NOMO-1 (cell line): ENCODE data around the gene TRIP6.
A peak's percentile ranks its signal among the peaks of the same experiment; 100 is the strongest.

Source experiments
- DNase-seq, 2 experiments: peaks; one replicate each; lab custom pipeline; 2025; ENCODE audit not compliant: unreplicated experiment in 2 of 2; lab: John Stamatoyannopoulos, UW

TRIP6 gene

DNA sequence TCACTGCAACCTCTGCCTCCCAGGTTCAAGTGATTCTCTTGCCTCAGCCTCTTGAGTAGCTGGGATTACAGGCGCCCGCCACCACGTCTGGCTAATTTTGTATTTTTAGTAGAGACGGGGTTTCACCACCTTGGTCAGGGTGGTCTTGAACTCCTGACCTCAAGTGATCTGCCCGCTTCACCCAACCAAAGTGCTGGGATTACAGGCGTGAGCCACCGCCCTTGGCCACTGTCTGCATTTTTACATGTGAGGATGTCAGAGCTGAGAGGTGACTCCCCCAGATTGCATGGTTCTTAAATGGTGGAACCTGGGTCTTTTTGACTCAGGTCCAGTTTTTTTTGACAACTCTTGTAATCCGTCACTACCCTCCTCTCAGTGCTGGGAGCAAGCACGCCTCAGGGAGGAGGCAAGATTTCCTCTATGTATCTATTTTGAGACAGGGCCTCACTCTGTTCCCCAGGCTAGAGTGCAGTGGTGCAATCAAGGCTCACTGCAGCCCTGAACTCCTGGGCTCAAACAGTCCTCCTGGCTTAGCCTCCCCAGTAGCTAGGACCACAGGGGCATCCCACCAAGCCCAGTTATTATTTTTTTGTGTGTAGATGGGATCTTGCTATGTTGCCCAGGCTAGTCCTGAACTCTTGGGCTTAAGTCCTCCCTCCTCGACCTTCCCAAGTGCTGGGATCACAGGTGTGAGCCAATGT is 6.6 kb downstream of the TRIP6 start:
- no peak for DNase-seq

DNA sequence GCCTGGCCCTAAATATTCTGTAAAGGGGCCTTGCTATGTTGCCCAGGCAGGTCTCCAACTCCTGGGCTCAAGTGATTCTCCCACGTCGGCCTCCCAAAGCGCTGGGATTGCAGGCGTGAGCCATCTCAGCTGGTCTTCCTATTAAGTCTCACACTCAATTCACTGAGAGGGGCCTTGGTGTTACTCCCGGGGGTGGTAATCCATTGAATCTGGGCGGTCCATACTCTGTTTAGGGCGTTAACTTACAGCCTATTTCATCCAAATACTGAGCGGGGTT is 7.1 kb downstream of the TRIP6 start:
- DNase-seq, result no peak

DNA sequence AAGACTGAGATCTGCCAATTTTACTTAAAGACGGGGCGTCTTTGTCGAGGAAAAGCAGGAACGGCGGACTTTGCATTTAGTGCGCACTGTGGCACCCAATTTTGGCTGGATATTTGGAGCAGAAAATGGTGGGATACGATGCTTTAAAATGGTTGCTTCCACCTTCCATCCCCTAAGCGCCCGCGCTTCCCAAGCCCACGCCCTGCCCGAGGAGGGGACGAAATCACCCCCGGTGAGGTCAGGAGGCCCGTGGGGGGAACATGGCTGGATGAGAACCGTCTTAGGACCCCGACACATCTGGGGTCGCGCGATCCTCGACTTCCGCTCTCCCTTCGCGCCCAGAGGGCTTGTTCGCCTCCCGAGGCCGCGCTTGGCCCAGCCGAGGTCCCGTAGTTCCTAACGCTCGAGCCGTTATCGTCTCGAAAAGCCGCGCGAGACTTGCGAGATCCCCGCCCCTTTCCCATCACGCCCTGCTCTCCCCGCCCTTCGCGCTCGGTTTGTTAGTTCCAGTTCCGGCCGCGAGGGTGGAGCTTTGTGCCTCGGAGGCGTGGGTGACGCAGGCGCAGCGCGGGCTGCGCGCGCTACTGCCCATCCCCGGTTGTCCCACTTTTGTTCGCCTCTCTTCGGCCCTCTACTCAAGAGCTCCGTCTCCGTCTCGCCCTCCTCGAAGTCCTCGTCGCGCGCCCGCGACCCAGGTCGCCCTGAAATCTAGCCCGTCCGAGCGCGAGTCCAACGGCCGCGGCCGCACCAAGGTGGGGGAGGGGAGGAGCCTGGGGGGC is 7.6 kb downstream of the TRIP6 start, which contains the start of gene SRRT:
TSS of gene SRRT (plus strand) at position 527 of the 779 bp plus-strand sequence. CDS start 488 bp downstream, outside the sequence.
- peak; percentile 99 for DNase-seq

DNA sequence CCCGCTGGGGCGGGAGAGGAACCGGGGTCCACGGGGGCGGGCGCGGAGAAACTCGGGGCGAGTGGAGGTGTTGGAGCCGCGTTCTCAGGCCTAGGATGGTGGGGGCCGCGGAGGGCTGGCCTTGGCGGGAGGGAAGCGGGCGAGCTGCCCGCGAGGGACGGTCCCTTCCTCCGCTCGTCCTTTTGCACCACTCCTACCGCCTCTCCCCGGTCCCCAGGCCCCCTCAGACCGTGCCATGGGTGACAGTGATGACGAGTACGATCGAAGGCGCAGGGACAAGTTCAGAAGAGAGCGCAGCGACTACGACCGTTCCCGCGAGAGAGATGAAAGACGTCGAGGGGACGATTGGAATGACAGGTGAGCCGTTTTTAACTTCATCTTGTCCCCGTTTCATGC is 8.2 kb downstream of the TRIP6 start:
- peak in 1 of 2 experiments; percentile 34 for DNase-seq

DNA sequence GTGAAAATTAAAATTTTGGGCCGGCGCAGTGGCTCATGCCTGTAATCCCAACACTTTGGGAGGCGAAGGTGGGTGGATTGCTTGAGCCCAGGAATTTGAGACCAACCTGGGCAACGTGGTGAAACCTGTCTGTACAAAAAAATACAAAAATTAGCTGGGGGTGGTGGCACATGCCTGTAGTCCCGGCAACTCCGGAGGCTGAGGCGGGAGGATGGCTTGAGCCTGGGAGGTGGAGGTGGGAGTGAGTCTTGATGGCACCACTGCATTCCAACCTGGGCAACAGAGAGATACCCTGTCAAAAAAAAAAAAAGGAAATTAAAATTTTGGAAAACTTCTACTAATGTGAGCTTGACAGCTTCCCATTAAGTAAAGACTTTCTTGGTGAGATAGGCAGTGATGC is 10.8 kb downstream of the TRIP6 start:
- DNase-seq, result no peak

DNA sequence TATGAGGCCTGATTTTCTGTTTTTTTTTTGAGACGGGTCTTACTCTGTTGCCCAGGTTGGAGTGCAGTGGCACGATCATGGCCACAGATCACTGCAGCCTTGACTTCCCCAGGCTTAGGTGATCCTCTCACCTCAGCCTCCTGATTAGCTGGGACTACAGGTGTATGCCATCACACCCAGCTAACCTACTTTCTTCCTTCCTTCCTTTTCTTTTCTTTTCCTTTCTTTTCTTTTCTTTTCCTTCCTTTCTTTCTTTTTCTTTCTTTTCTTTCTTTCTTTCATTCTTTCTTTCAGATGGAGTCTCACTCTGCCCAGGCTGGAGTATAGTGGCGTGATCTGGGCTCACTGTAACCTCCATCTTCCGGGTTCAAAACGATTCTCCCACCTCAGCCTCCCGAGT is 11.5 kb downstream of the TRIP6 start:
- no peak for DNase-seq

DNA sequence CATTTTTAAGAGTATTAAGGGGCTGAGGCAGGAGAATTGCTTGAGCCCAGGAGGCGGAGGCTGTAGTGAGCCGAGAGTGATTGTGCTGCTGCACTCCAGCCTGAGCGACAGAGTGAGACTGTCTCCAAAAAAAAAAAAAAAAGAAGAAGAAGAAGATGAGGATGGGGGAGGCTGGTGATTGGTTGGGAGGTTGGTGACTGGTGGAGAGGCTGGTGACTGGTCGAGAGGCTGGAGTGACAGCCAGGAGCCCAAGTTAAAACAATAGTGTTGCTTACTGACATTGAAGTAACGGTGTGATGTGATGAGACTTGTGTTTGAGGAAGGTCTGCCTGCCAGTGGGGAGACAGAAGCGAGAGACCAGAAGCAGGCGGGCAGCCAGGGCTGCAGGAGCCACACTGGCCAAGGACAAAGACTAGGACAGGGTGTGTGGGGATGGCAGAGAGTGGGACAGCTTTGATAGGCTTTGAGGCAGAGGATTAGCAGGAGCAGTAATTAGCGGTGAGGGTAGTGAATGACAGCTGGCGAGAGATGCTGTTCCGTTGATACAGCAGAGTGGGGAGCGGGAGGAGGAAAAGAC is 12.6 kb downstream of the TRIP6 start:
- no peak for DNase-seq

DNA sequence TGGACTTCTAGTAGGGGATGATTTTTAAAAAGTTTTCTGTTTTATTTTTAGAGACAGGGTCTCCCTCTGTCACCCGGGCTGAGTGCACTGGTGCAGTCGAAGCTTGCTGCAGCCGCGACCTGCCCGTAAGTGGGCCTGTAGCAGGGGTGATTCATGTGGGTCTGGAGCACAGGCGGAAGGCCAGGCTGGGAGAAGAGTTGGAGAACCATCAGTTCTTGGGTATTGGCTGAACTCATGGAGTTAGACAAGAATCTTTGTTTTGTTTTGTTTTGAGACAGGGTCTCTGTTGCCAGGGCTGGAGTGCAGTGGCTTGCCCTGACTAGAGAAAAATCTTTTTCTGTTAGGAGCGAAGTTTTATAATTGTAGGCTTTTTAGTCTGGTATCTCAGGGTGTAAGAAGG is 13.5 kb downstream of the TRIP6 start:
- no peak for DNase-seq

DNA sequence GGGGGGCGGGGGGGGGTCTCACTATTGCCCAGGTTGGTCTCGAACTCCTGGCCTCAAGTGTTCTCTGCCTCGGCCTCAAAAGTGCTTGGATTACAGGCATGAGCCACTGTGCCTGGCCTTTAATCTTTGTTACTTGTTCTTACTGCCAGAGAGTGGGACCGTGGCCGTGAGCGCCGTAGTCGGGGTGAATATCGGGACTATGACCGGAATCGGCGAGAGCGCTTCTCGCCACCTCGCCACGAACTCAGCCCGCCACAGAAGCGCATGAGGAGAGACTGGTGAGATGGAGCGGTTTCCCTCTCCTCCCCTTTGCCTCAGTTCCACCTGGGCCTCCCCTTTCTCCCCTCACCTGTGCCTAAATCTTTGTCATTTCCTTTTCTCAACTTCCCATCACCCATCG is 13.9 kb downstream of the TRIP6 start:
- DNase-seq, result no peak

DNA sequence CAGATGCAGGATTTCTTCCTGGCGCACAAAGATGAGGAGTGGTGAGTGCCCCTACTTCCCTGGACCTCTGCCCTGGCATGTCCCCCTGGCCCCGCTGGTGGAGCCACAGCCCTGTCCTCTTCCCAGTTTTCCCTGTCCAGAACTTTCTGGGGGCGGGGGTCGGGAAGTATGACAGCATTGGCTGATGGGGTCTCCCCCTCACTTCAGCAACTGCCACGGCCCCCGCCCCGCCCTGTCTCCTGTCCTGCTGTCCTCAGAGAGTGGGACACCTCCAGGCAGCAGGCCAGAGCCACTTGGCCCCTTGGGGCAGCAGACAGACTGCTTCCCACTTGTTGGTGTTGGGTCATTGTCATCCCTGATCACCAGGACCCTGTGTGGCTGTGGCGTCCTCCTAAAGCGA is 15.0 kb downstream of the TRIP6 start:
- DNase-seq, result no peak

DNA sequence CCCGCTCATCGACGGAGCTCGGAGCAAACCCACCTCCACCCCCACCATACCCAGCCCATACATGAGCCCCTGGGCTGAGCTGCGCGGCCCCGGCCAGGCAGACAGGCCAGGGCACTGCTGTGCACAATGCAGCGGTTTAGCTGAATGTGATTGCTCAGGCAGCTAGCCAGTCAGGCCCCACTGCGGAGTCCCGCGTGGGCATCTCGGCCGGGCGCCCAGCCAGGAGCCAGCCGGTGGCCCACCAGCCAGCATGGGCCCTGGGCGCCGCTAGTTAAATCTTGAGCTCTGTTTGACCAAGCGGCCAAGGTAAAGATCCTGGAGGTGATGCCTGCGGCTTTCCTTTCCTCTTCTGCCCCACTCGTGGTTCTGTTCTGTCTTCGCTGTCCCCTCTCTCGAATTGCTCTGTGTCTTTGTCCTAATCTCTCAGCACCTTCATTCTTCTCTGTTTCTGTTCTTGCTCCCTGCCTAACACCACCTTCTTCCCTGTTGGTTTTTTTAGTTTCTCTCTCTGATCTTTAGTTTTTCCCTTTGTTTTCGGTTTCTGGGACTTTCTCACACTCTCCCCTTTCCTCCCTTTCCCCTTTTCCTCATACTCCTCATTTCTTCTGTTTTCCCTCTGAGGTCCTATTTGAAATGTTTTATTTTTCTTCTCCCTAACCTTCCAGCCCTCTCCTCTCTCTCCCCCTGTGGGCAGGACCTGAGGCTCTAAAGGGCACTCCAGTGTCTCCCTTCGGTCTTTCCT is 15.8 kb downstream of the TRIP6 start:
- DNase-seq, result no peak

DNA sequence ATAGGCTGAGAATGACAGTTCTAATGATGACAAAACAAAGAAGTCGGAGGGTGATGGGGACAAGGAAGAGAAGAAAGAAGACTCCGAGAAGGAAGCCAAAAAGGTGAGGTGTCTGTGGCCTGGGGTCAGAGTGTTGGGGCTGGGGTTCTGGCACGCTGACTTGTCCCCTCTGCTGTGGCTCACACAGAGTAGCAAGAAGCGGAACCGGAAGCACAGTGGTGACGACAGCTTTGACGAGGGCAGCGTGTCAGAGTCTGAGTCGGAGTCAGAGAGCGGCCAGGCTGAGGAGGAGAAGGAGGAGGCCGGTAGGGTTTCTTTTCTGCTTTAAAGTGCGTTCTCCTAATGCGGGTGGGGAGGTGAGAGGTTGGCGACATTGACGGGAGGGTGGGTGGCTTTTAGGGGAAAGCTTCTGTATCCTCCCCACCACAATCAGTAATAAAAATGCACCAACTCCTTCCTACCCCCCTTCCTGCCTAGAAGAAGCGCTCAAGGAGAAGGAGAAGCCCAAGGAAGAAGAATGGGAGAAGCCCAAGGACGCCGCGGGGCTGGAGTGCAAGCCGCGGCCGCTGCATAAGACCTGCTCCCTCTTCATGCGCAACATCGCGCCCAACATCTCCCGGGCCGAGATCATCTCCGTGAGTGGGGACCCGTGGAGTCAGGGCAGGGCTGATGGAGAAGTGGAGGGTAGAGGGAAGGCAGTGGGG is 17.7 kb downstream of the TRIP6 start:
- peak; percentile 47 to 80 for DNase-seq

DNA sequence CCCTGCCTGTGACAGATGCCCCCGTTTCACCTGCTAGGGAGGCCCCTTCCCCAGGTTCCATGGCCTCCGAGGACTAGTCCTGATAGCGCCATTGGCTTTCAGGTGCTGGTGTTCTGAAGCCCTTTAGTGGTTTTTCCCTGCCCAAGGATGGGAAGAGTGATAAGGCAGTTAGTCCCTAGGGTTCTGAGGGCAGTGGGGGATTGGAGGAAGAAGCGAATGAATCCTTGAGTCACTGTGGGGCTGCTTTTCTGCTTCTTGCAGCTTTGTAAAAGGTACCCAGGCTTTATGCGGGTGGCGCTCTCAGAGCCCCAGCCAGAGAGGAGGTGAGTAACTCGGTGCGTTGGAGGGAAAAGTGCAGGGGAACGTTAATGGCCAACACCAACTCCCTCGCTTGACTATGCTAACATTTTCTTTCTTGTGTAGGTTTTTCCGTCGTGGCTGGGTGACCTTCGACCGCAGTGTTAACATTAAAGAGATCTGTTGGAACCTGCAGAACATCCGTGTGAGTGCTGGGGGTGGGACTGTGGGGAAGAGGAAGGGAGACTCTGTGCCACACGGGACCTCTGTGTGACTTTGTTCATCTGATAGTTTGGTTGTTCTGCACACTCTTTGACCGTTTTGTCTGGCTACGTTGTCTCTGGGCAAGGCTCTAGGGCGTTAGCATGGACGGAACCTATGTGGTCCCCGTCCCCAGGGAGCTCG is 18.4 kb downstream of the TRIP6 start:
- no peak for DNase-seq

DNA sequence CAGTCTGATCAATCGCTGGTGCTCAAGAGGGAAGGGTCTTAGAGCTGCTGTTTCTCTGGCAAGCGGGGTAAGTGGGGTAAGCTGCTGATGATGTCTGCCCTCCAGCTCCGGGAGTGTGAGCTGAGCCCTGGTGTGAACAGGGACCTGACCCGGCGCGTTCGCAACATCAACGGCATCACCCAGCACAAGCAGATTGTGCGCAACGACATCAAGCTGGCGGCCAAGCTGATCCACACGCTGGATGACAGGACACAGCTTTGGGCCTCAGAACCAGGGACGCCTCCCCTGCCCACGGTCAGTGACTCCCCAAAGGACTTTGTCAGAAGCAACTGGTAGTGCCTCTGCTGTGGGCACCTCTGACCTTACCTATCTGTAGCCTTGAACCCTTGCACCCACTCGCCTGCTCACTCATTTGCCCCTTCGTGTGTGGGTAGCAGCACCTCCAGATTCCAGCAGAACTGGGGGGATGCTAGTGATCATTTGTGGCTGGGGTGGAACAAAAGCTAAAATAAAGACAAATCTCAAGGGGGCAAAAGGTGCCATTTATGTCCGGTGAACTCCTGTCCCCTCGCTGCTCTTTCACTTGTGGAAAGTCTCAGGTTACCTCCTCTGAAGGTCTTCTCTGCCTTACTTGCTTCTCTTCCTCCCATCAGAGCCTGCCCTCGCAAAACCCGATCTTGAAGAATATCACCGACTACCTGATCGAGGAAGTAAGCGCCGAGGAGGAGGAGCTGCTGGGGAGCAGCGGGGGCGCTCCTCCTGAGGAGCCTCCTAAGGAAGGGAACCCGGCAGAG is 19.2 kb downstream of the TRIP6 start:
- DNase-seq, result no peak

DNA sequence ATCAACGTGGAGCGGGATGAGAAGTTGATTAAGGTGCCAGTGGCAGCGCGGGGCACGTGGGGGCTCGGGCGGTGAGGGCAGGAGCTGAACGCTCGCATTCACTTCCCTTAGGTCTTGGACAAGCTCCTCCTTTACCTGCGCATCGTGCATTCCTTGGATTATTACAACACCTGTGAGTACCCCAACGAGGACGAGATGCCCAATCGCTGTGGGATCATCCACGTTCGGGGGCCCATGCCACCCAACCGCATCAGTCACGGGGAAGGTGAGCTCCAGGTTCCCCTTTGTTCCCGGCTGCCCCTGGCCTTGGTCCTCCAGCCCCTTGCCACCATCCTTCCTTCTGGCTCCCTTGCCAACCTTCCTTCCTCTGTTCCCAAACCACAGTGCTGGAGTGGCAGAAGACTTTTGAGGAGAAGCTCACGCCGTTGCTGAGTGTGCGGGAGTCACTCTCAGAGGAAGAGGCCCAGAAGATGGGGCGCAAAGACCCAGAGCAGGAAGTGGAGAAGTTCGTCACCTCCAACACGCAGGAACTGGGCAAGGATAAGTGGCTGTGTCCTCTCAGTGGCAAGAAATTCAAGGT is 19.8 kb downstream of the TRIP6 start:
- peak; percentile 71 to 76 for DNase-seq

DNA sequence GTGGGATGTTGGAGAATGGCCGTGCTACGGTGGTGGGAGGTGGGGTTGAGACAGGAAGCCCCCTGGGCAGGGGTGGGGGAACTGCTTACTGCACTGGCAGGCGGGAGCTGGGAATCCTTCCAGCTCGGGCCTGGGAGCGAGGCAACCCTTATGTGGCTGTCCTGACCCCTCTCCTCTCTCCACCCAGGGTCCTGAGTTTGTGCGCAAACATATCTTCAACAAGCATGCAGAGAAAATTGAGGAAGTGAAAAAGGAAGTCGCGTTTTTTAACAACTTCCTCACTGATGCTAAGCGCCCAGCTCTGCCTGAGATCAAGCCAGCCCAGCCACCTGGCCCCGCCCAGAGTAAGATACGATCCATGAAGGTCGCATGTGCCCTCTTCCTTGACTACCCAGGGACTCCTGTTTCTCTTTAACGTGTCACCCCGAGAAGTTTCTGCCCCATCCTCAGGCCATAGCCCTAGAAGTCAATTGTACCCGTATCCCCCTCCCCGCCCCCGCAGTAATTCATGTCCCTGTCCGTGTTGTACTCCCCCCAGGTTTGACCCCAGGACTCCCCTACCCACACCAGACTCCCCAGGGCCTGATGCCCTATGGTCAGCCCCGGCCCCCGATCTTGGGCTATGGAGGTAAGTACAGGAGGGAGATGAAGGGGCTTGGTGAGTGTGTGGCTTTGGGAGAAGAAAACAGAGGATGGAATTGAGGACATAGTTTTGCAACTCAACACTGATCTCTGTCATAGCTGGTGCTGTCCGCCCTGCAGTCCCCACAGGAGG is 20.5 kb downstream of the TRIP6 start:
- DNase-seq, result peak; percentile 96 to 97

DNA sequence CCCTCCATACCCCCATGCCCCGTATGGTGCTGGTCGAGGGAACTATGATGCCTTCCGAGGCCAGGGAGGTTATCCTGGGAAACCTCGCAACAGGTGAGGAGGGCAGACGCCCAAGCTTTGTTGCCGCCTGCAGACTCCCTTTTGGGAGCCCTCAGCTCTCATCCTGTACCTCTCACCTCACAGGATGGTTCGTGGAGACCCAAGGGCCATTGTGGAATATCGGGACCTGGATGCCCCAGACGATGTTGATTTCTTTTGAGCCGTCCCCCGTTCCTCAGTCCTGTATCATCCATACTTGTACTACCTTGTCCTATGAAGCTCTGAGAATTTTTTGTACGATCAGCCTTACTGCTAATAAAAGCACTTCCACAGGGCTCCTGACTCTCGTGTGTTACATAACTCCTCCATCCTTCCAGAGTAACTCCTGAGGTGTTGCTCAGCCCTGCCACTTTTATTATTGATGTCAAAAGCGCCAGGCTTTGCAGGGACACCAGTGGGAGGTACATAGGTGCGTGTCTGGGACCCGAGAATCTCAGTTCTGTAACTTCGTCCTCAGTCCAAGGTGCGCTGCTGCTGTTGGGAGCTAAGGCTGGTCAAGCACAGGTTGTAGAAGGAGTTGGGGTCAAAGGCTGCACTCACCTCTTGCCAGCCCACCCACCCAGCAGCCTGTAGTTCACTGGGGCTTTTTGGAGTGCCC is 21.3 kb downstream of the TRIP6 start:
- DNase-seq, result no peak
